ENCODE results near the gene ASB8. TPM values are rescaled to one million over a fixed set of nuclear protein-coding genes. Genes with fewer than 3 reads are reported as not detected.
"Not testable (repeated sequence)": the region's sequence is repeated elsewhere in the genome, so short reads cannot be mapped to it uniquely, and the experiment has no call there.

ASB8 gene
- total and polyA plus RNA-seq, 5 donors, result 33.4 to 69.9 (median 59.5) TPM

DNA sequence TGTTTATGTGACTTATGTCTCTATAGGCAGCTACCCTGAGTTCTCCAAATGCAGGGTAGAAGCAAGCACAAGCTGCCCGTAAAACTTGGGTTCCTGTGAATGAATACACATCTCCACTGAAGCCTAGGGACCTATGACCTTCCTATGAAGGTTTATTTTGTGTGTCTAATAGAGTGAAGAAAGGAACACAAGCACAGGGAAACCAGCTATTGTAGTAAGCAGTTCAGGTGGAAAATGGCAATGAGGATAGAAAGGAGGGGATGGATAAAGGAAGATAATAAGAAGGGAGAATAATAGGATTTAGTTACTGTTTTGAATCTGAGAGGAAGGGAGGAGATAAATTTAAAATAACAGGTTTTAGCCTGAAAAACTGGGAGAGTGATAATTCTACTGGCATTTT is 35.8 kb downstream of the ASB8 start:
- intact Hi-C loops (cut with DNase I), result no loop called here
- no peak overlapping the region for H3K27ac ChIP-seq (ENCODE audit: low read length)
- WGBS, result 88% methylated on average over 1 of the region's 1 CpG
- DNase-seq (no peak), ATAC-seq (no peak)
- H3K9me3 ChIP-seq (ENCODE audit: control insufficient read depth, low read length), result no peaks in the 10 kb centered on the region
- peaks cover 4% of the 10 kb centered on the region for H3K4me1 ChIP-seq (ENCODE audit: control insufficient read depth, insufficient read depth, low read length)
- no peaks in the 10 kb centered on the region for H3K27me3 ChIP-seq (ENCODE audit: control insufficient read depth, insufficient read depth)
- no peak overlapping the region for H3K4me3 ChIP-seq (ENCODE audit: low read length)

DNA sequence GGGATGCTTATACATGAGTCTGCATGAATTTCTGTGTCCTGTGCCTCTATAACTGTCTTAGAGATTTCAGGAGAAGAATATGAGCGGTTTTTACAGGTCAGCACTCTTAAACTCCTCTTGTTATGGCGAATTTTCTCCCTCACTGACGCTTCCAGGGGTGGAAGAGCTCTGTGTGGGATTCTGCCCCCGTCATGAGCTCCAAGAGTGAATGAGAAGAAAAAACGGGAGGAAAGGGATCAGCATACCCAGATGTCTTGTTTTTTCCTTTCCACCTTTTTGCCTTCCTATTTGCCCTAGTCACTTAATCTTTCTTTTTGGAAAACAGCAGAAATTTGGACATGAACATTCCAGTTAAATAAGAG is 37.5 kb downstream of the ASB8 start:
- intact Hi-C loops (cut with DNase I), result loop anchor here in 1 of 4 donors (10.0 kb wide), 1 partner anchor 45 kb away; no protein-coding TSS in a partner anchor
- 5% methylated on average over 5 of the region's 5 CpGs for WGBS
- no peak for DNase-seq
- Histone ChIP-seq H3K9me3 (ENCODE audit: control insufficient read depth, low read length) (no peaks in the 10 kb centered on the region), H3K4me1 (ENCODE audit: control insufficient read depth, insufficient read depth, low read length) (peaks cover 1% of the 10 kb centered on the region), H3K4me3 (ENCODE audit: low read length) (peak overlapping the region; percentile 88), H3K27me3 (ENCODE audit: control insufficient read depth, insufficient read depth) (no peaks in the 10 kb centered on the region), H3K27ac (ENCODE audit: low read length) (peak overlapping the region; percentile 63)
- ATAC-seq, result peak in 1 of 2 donors; percentile 17

DNA sequence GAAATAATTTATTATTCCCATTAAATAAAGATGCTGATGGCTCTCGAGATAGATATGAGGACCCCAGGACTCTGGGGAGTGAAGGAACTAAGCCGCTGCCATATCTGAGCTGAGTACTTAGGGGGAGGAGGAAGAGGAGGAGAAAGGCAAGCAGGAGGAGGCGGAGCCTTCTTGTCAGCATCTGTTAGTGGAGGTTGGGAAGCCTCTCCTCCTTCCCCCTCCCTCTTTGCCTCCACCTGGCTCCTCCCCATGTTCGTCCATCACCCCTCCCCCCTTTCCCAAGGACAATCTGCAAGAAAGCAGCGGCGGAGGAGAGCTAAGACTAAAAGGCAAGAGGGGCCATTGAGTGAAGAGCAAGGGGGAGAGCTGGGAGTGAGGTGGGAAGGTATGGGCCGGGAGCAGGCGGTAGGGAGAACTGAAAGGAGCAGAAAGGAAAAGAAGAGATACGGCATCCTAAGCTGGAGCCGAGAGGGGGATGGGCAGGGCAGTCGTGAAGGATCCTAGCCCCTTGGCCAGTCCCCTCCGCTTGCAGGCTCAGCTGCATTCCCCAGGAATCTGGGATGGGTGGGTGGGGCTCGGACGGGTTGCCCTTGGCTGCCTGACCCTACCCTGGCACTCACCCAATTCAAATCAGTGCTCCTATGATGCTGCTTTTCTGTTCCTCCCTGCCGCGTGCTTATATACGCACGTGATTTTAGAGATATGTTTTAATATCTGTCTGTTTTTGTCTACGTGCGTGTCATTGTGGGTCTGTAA is 38.1 kb downstream of the ASB8 start, which contains the start of gene PFKM:
TSS of gene PFKM (plus strand) at position 287 of the 756 bp plus-strand sequence. CDS start 3,411 bp downstream, outside the sequence.
- Histone ChIP-seq H3K4me1 (ENCODE audit: control insufficient read depth, insufficient read depth, low read length) (no peaks in the 10 kb centered on the region), H3K27ac (ENCODE audit: low read length) (peak within 1 kb of the TSS; percentile 74), H3K27me3 (ENCODE audit: control insufficient read depth, insufficient read depth) (no peaks in the 10 kb centered on the region), H3K9me3 (ENCODE audit: control insufficient read depth, low read length) (no peaks in the 10 kb centered on the region), H3K4me3 (ENCODE audit: low read length) (peak within 1 kb of the TSS; percentile 88)
- peak; percentile 99 for ATAC-seq
- peak; percentile 86 to 92 (median 88) for DNase-seq
- intact Hi-C loops (cut with DNase I), result loop anchor here in 1 of 4 donors (10.0 kb wide), 1 partner anchor 46 kb away; no protein-coding TSS in a partner anchor
- under 1% methylated on average over 20 of the region's 20 CpGs for WGBS

- intact Hi-C loops (cut with DNase I), result loop anchor here in 1 of 4 donors (10.0 kb wide), 1 partner anchor 46 kb away; no protein-coding TSS in a partner anchor
- H3K27ac ChIP-seq (ENCODE audit: low read length), result no peak overlapping the region
- no peak for DNase-seq
- ATAC-seq, result no peak
- H3K9me3 ChIP-seq (ENCODE audit: control insufficient read depth, low read length), result no peaks in the 10 kb centered on the region
- 34% methylated on average over 3 of the region's 3 CpGs for WGBS
- H3K4me1 ChIP-seq (ENCODE audit: control insufficient read depth, insufficient read depth, low read length), result no peaks in the 10 kb centered on the region
- H3K4me3 ChIP-seq (ENCODE audit: low read length), result no peak overlapping the region
- H3K27me3 ChIP-seq (ENCODE audit: control insufficient read depth, insufficient read depth), result no peaks in the 10 kb centered on the region
Measured at GRCh38 chr12:48118284-48118871, 38.9 kb downstream of the ASB8 start.

GRCh38 chr12:48115957-48116356 is 41.4 kb downstream of the ASB8 start:
- Histone ChIP-seq H3K4me1 (ENCODE audit: control insufficient read depth, insufficient read depth, low read length) (no peaks in the 10 kb centered on the region), H3K4me3 (ENCODE audit: low read length) (no peak overlapping the region), H3K27me3 (ENCODE audit: control insufficient read depth, insufficient read depth) (no peaks in the 10 kb centered on the region), H3K27ac (ENCODE audit: low read length) (no peak overlapping the region), H3K9me3 (ENCODE audit: control insufficient read depth, low read length) (no peaks in the 10 kb centered on the region)
- ATAC-seq, result no peak
- WGBS, result 77% methylated on average over 1 of the region's 1 CpG
- no peak for DNase-seq
- intact Hi-C loops (cut with DNase I), result loop anchor here in 1 of 4 donors (10.0 kb wide), 1 partner anchor 49 kb away; no protein-coding TSS in a partner anchor

DNA sequence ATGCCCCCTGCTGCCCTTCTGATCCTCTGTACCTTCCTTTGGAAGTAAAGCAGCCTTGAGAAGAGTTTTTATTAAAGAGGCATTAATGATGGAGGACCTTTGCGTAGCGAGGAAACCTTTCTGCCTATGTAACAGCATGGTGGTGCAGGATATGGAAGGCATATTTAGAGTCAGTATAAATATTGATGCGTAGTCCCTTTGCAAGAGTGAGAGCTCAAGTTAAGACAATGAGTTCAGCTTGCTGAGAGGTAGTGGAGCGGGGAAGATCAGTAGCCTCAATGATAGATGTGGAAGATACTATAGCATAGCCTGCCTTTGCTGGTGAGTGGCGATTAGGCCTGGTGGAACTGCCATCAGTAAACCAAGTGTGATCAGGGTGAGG is 46.0 kb downstream of the ASB8 start:
- 93% methylated on average over 5 of the region's 5 CpGs for WGBS
- intact Hi-C loops (cut with DNase I), result loop anchor here in 1 of 4 donors (10.0 kb wide), 1 partner anchor 53 kb away; no protein-coding TSS in a partner anchor
- DNase-seq, result not testable (repeated sequence)

GRCh38 chr12:48110691-48111311 is 46.5 kb downstream of the ASB8 start:
- H3K4me1 ChIP-seq (ENCODE audit: control insufficient read depth, insufficient read depth, low read length), result no peaks in the 10 kb centered on the region
- DNase-seq (no peak), ATAC-seq (no peak)
- WGBS, result 84% methylated on average over 1 of the region's 1 CpG
- H3K4me3 ChIP-seq (ENCODE audit: low read length), result no peak overlapping the region
- H3K27ac ChIP-seq (ENCODE audit: low read length), result no peak overlapping the region
- intact Hi-C loops (cut with DNase I), result loop anchor here in 1 of 4 donors (10.0 kb wide), 1 partner anchor 54 kb away; no protein-coding TSS in a partner anchor
- no peaks in the 10 kb centered on the region for H3K27me3 ChIP-seq (ENCODE audit: control insufficient read depth, insufficient read depth)
- no peaks in the 10 kb centered on the region for H3K9me3 ChIP-seq (ENCODE audit: control insufficient read depth, low read length)

More for the DNA sequence above, 46.0 kb downstream of the ASB8 start:
- ATAC-seq; H3K9me3 ChIP-seq (ENCODE audit: control insufficient read depth, low read length); H3K27ac ChIP-seq (ENCODE audit: low read length); H3K4me3 ChIP-seq (ENCODE audit: low read length); H3K4me1 ChIP-seq (ENCODE audit: control insufficient read depth, insufficient read depth, low read length); H3K27me3 ChIP-seq (ENCODE audit: control insufficient read depth, insufficient read depth): not testable (repeated sequence)

DNA sequence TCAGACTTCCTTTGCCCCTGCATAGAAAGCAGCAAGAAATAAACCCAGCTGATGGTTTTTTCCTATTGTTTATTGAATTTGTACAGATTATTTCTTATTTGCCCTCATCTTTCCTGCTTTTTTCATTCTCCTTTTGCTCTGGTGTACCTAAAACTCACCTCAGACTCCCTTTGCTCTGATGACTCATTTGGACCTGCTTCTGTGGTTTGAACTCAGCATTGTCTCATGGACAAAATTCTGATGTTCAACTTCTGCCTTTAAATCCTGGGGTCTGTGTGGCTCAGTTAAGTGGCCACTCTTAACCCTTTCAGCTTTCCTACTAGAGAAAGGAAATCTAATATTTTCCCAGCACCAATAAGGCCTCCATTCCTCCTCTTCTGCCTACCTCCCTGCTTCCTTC is 47.9 kb downstream of the ASB8 start:
- H3K9me3 ChIP-seq (ENCODE audit: control insufficient read depth, low read length), result no peaks in the 10 kb centered on the region
- intact Hi-C loops (cut with DNase I), result loop anchor here in 1 of 4 donors (10.0 kb wide), 1 partner anchor 45 kb away; the partner anchor contains the start of gene ASB8
- no peak for DNase-seq
- peaks cover 2% of the 10 kb centered on the region for H3K4me1 ChIP-seq (ENCODE audit: control insufficient read depth, insufficient read depth, low read length)
- H3K27ac ChIP-seq (ENCODE audit: low read length), result no peak overlapping the region
- no peak for ATAC-seq
- H3K27me3 ChIP-seq (ENCODE audit: control insufficient read depth, insufficient read depth), result no peaks in the 10 kb centered on the region
- no peak overlapping the region for H3K4me3 ChIP-seq (ENCODE audit: low read length)

- H3K9me3 ChIP-seq (ENCODE audit: control insufficient read depth, low read length), result no peaks in the 10 kb centered on the region
- peak overlapping the region; percentile 95 for H3K4me3 ChIP-seq (ENCODE audit: low read length)
- no peak for ATAC-seq
- H3K27ac ChIP-seq (ENCODE audit: low read length), result peak overlapping the region; percentile 99
- no peaks in the 10 kb centered on the region for H3K27me3 ChIP-seq (ENCODE audit: control insufficient read depth, insufficient read depth)
- no peak for DNase-seq
- peaks cover 3% of the 10 kb centered on the region for H3K4me1 ChIP-seq (ENCODE audit: control insufficient read depth, insufficient read depth, low read length)
- intact Hi-C loops (cut with DNase I), result loop anchor here in 1 of 4 donors (10.0 kb wide), 1 partner anchor 48 kb away; the partner anchor contains the start of gene ASB8
- WGBS, result 72% methylated on average over 5 of the region's 5 CpGs
Measured at GRCh38 chr12:48106681-48107613, 50.4 kb downstream of the ASB8 start.

Measured in right cardiac atrium (tissue), 5 donors.